ENCODE measurements around the gene PILRA. TPM values are rescaled to one million over a fixed set of nuclear protein-coding genes. Genes with fewer than 3 reads are reported as not detected.

The PILRA gene
- total and polyA plus RNA-seq, 9 donors, result 1.5 to 25.9 (median 4.8) TPM

DNA sequence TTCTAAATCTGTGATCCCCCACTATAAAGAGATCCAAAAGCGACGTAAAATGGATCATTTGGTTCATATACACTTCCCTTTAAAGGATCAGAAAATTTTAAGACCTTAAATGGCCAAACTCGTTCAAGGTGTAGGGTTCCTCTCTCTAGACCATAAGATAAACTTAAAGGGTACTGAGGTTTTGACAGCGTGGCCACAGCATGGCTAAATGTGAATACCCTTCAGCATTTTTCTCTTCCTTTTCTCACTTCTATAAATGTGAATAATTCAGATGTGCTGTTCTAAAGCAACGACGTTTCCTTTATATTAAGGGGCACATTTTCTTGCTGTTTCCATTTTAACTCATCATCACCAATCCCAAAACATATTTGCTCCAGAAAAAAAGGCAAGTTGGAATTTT is 50.0 kb downstream of the PILRA start:
- no peak overlapping the region for H3K4me3 ChIP-seq
- intact Hi-C loops (cut with DNase I), result no loop called here
- no peaks in the 10 kb centered on the region for H3K9me3 ChIP-seq
- no peaks in the 10 kb centered on the region for H3K36me3 ChIP-seq
- H3K27ac ChIP-seq, result no peak overlapping the region
- no peaks in the 10 kb centered on the region for H3K4me1 ChIP-seq (ENCODE audit: insufficient read depth)
- no peak for DNase-seq
- H3K27me3 ChIP-seq, result no peaks in the 10 kb centered on the region
- WGBS, 3 donors, result 87 to 92% (median 91%) methylated on average over 6 of the region's 6 CpGs
- TF ChIP-seq CTCF (IDR thresholded peaks at IDR 0.05) (no peak), EP300 (IDR thresholded peaks at IDR 0.05) (no peak), POLR2A (IDR thresholded peaks at IDR 0.05) (no peak)

GRCh38 chr7:100425347-100425746 is 52.1 kb downstream of the PILRA start:
- 18 to 21% (median 18%) methylated on average over 1 of the region's 1 CpG for WGBS, 3 donors
- Histone ChIP-seq H3K4me1 (ENCODE audit: insufficient read depth) (no peaks in the 10 kb centered on the region), H3K36me3 (no peaks in the 10 kb centered on the region), H3K4me3 (no peak overlapping the region), H3K9me3 (no peaks in the 10 kb centered on the region), H3K27me3 (no peaks in the 10 kb centered on the region), H3K27ac (no peak overlapping the region)
- no peak for DNase-seq
- intact Hi-C loops (cut with DNase I), result loop anchor here in 1 of 4 donors (5.0 kb wide), 1 partner anchor 273 kb away; no protein-coding TSS in a partner anchor
- TF ChIP-seq EP300 (IDR thresholded peaks at IDR 0.05) (no peak), CTCF (IDR thresholded peaks at IDR 0.05) (no peak), POLR2A (IDR thresholded peaks at IDR 0.05) (no peak)

DNA sequence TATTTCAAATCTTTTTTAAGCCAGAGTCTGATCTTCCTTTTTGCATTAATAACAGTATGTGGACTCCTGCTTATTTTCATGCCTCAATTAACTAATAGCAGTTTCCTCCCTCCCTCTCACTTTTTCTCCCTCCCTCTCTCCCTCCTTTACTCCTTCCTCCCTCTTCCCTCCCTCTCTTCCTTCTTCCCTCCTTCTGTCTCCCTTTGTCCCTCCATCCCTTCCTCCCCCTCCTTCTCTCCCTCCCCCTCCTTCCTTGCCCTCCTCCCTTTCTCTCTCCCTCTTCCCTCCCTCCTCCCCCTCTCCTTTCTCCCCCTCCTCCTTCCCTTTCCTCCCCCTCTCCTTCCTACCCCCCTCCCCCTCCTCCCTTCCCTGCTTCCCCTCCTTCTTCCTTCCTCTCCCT is 53.2 kb downstream of the PILRA start:
- DNase-seq, result no peak
- TF ChIP-seq CTCF (IDR thresholded peaks at IDR 0.05) (no peak), EP300 (IDR thresholded peaks at IDR 0.05) (no peak), POLR2A (IDR thresholded peaks at IDR 0.05) (no peak)
- Histone ChIP-seq H3K4me1 (ENCODE audit: insufficient read depth) (peaks cover 5% of the 10 kb centered on the region), H3K27me3 (no peaks in the 10 kb centered on the region), H3K4me3 (no peak overlapping the region), H3K36me3 (no peaks in the 10 kb centered on the region), H3K27ac (no peak overlapping the region), H3K9me3 (no peaks in the 10 kb centered on the region)
- intact Hi-C loops (cut with DNase I), result loop anchor here in 1 of 4 donors (5.0 kb wide), 1 partner anchor 274 kb away; no protein-coding TSS in a partner anchor

DNA sequence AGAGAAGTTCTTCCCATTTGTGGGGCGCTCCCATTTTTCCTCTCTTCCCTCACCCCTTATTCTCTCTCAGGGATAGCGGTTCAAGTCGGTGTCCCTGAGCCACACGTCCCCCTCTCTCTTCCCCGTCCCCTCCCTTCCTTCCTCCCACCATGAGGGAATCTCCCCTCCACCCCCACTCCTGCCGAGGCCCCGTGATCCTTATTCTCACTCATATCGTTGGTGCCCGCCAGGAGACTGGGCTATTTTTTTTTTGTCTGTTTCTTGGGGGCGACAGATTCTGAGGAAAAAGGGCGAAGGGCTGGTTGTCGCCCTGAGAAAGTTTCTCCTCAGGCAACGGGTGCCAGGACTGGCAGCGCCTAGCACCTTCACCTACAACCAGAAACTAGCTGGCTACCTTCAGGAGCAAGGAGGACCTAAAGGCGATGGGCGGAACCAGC is 54.5 kb downstream of the PILRA start:
- no peaks in the 10 kb centered on the region for H3K36me3 ChIP-seq
- H3K27me3 ChIP-seq, result no peaks in the 10 kb centered on the region
- DNase-seq, result no peak
- peaks cover 12% of the 10 kb centered on the region for H3K4me1 ChIP-seq (ENCODE audit: insufficient read depth)
- intact Hi-C loops (cut with DNase I), result loop anchor here in 1 of 4 donors (5.0 kb wide), 1 partner anchor 275 kb away; no protein-coding TSS in a partner anchor
- peak overlapping the region in 1 of 2 donors; percentile 99 for H3K27ac ChIP-seq
- no peaks in the 10 kb centered on the region for H3K9me3 ChIP-seq
- 47 to 52% (median 51%) methylated on average over 16 of the region's 16 CpGs for WGBS, 3 donors
- no peak for TF ChIP-seq POLR2A (IDR thresholded peaks at IDR 0.05)
- no peak for TF ChIP-seq CTCF (IDR thresholded peaks at IDR 0.05)
- no peak for TF ChIP-seq EP300 (IDR thresholded peaks at IDR 0.05)
- peak overlapping the region; percentile 70 for H3K4me3 ChIP-seq
